NCI-H69 (cell line): ENCODE measurements around the gene ARHGAP28.
A peak's percentile ranks its signal among the peaks of the same experiment; 100 is the strongest.
"Not testable (repeated sequence)": the region's sequence is repeated elsewhere in the genome, so short reads cannot be mapped to it uniquely, and the experiment has no call there.

ENCODE experiments used
- DNase-seq: peaks from one replicate; lab custom pipeline; 2025; lab: John Stamatoyannopoulos, UW

Gene ARHGAP28

DNA sequence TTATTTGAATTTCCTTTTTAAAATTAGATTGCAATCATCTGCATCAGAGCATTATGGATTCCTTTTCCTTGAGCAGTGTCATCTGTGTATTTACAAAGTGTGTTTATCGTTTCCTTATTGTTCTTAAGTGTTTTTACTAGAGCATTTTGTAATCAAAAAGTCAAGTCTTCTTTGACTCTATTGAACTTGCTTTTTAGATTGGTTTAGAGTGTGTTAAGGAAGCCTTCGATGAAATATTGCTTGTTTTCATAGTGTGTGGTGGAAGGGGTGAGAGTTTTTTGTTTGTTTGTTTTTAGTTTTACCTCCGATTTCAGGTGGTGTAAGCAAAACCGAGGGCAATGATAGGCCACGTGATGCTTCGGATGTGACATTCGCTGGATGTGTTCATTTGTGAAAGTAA lies 45.7 kb downstream of the ARHGAP28 start:
- no peak for DNase-seq

DNA sequence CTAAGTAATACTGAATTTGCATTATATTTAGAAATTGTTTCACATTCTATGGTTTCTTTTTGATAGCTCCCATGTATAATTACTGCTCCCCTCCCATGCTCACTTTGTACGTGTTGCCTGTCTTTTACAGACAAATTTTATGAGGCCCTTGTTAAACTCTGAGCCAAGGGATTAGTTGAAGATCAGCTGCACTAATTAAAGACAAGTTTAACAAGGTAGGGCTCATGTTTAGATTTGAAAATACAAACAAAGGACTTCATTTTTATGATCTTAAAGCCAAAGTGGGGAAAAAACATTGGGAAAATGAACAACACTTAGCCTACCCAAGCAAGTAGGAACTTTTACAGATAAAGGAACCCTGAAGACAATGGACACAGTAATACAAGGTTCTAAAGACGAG lies 46.2 kb downstream of the ARHGAP28 start:
- no peak for DNase-seq

DNA sequence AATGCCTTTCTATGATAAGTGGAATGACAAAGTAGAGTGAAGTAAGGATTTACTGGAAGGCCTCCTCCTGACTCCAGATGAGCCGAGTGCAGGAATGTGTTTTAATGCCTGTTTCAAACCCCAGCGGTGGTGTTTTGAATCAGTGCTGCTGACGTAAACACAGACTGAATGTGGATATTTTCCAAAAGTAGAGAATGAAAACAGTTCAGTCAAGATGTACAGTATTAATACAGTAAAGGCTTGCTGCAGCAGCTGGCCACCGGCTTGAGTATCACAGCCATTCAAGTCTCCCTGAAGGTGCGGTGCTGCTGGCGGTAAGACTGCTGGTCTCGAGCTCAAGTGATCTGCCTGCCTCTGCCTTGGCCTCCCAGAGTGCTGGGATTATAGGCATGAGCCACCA lies 46.7 kb downstream of the ARHGAP28 start:
- no peak for DNase-seq

DNA sequence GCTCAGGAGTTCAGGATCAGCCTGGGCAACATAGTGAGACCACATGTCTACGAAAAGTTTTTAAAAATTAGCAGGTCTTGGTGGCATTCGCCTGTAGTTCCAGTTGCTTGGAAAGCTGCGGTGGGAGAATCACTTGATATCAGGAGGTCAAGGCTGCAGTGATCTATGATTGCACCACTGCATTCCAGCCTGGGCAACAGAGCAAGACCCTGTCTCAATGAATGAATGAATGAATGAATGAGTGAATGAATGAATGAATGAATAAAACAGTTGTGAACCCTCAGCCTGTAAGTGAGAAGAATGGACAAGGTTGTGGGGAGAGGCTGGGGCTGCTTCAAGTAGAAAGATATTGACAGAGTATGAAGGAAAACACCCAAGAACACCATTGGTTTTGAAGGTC lies 48.0 kb downstream of the ARHGAP28 start:
- no peak for DNase-seq

DNA sequence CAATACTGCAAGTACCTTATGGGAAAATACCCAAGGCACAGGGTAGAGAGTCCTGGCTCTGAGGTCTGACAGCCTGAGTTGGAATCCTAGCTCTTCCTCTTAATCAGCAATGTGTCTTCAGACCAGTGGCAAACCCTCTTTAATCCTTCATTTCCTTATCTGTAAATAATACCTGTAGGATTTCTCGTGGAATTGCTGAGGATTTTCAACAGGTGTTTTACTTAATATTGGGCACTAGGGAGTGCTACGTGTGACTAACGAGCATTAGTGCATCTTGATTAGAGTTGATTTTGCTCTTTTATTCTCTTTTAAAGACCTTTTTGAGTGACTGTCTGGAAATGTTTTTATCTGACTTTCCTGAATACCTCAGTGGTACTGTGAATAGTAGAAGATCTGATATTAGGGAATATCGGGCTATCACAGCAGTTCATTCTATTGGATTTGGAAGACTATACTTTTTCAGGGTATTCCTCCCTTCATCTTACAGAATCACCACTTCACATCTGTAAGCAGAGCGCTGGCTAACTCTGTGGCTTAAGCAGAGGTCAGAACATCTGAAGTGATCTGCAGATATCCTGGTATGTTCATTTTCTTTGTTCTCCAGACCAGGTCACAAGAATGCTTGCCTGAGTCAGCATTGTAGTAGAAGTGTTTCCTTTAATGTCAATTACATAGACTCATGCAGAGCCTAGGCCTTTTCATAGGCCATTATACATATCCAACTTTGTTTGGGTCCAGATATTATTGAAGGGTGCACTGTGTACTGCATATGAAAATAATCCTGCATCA lies 49.1 kb downstream of the ARHGAP28 start:
- DNase-seq, result no peak

DNA sequence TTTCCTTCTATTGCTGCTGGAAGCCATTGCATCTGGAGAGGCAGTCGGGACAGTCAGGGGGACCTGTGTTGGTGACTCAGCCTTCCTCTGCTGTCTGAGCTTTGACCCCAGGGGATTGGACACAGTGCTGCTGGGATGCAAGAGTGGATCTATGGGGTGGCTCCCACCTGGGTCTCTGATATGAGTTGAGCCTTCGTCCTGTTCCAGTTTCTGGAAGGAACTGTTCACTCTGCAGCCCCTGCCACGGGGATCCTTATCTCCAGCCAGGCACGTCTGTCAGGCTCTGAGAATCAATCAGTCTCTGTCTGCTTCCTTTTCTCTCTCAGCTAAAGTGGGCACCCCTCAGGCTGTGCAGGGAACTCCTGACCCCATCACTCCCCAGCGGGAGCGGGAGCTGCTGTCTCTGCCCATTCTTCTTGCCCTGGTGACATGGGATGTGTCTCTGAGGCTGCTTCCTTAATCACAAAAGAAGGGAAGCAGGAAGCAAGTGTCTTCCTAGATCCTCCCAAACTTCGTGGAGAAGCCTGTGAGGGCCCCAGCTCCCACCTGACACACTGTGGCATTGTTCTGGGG lies 51.7 kb downstream of the ARHGAP28 start:
- peak; percentile 51 for DNase-seq

DNA sequence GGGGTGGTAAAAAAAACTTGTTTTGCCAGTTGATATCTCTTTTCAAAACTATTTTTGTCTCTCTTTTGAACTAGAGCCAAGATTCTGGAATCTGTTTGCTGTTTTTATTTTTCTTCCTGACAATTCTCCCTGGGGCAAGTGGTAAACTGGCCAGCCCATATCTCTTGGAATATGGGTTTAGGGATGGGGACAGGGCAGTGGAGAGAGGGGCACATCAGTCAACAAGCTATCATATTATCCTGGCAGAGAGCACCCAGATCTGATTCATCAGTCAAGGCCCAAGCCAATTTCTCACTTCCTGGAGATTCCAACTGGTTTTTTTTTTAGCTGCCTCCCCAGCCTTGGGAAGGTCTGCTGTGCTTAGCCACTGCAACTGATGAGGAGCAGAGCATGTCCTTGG lies 52.3 kb downstream of the ARHGAP28 start:
- peak; percentile 39 for DNase-seq

DNA sequence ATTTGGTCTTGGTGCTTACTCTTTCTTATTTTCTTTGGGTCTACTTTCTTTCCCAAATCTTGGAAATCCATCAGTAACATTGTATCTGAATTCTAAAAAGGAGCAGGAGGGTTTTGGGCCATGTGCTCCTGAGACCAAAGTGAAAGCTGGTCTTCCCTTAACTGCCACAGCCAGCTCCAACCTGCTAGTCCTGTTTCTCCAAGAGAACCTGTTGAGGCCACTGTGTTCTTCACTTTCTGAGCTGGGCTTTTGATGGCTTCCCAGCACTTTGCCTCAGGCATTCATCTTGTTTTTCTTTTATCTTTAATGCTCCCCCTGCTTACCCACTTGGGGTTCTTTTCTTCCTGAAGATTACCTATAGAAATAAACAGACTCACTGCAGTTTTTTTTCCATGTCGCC lies 53.3 kb downstream of the ARHGAP28 start:
- DNase-seq, result no peak

DNA sequence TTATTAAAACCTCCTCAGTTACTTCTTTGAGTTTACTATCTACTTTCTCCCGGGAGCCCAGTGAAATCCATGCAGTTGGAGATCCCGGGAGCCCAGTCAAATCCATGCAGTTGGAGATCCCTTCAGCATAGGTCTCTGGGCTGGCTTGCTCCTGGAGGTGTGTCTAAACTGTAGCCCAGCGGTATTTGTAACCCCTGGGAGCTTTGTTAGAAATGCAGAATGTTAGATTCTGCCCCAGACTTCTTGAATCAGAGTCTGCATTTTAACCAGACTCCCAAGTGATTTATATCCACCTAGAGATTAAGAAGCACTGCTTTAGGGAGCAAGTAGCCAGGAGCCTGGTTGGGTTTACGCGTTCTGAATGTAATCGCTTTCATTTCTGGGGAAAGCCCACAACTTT lies 54.5 kb downstream of the ARHGAP28 start:
- no peak for DNase-seq

DNA sequence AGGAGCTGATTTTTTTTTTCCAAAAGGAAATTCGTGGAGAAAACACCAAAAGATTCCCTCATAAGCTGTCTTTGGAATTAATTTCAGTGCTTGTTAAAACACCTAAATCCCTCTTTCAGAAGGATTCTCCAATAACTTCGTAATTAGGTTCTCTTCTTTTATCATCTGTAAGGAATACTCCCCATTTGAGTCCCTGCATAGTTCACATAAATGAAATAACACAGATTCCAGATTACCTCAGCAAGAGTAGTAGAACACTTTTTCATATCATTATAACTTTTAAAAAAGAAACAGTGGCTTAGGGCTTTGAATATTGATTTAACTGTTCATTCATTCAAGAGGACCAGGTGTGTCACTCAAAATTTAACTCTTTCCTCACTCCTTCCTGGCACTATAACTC lies 55.5 kb downstream of the ARHGAP28 start:
- no peak for DNase-seq

DNA sequence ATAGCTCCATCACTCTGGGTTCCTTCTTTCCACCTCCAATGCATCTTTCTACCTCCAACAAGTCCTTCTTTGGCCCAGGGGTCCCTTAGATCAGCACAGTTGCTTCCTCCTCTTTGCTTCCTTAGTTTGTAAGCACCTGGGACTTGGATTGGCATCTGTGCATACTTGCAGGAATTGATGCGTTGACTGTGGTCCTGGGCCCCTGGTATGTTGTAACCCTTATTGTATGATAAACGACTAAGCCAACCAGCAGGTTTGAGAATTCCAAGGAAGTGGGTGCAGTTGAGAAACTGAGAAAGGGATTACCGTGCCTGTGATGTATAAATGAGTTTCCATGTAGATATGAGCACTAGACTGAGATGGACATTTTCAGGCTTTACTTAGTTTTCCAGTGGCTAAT lies 55.9 kb downstream of the ARHGAP28 start:
- DNase-seq, result no peak

DNA sequence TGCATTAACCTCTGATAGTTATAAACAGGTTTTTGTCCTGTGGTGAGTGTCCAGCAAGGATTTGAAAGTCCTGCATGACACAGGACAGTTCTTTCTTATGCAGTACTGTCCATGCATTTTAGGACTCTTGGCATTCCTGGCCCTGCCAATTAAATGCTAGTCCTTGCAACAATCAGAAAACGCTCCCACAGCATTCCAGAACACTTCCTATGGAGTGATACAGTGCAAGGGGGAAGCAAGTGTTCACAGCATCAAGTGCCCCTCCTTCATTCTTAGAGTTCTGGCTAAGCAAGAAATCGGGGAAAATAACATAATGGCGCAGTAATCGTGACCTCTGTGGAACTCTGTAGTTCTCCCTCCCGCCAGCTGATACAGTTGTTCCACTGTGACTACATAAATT lies 62.9 kb downstream of the ARHGAP28 start:
- DNase-seq, result no peak

DNA sequence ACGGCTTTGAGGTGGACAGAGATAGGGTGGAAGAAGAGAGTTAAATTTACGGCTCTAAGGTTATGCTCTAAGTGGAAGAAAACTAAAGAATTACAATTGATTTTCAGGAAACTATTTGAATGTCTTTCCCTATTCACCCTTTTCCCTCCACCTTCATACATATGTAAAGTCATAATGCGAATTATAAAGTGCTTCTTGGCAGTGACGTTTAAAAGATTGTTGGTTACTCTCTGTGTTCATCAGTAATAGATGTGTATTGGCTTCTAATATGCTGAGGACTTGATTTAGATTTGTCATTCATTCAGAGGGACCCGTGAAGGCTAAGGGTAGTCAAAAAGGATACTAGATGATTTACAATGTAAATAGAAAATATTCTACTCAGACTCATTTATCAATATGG lies 63.9 kb downstream of the ARHGAP28 start:
- no peak for DNase-seq

DNA sequence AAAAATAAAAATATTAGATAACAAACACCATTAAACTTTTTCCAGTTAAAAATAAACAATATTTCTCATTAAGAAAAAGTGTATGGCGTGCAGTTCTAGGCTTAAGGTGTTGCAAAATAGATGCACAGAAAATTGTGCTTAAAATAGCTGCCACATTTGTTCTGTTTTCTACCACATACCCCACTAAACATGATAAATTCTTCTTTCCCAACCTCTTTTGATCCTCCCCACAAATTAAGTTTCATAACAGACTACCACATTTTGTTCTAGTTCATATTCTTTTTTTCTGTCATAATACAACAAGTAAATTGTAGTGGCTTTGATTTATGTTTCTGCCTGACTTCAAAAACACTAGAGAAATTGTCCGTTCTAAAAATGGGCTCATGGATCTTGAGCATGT lies 64.5 kb downstream of the ARHGAP28 start:
- no peak for DNase-seq

DNA sequence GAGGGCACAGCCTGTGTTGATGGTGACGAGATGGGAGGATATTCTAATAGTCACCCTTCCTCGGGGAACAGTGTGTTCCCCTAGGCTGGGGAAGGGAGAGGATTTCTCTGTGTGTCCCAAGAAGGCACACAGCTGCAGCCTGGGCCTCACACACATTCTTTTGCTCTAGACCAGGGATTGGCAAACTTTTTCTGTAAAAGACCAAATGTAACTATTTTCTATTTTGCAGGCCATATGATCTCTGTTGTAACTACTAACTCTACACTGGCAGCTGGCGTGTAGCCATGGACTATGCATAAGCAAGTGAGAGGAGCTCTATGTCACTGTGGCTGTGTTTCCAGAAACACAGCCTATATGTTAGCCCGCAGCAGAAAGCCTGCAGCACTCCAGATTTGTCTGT lies 65.8 kb downstream of the ARHGAP28 start:
- DNase-seq, result no peak

DNA sequence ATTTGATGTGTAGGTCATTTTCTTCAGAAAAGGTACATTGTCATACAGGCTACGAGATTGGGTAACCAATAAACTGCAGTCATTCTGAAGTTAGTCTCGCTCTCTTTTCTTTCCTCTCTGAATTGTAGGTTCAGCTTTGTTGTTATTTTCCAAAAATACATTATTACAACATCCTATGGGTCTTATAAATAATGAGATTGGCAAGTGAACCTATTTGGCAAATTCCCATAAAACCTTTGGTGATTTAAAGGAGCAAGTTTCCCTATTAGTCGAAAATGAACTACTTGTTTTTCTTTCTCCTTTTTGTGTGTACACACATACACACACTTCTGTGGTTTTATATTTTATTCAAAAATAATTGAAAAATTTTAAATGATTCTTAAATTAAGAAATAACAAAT lies 67.0 kb downstream of the ARHGAP28 start:
- no peak for DNase-seq

DNA sequence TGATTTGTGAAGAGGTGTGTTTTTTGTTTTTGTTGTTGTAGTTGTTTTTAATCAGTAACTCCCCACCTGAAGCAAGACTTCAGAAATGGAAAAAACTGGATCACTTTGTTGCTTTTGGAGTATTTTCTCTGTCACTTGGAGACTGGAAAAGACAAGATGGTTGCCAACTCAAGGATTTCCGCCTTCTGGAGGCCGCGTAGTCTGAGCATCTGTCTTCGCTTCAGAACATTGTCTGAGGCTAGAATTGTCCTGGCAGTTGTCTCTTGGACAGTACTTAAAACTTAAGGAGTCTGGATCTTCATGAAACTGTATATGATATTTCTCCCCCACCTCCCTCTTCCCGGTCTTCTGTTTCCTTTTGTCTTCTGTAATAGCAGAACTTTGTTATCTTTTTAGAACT lies 67.7 kb downstream of the ARHGAP28 start:
- no peak for DNase-seq

DNA sequence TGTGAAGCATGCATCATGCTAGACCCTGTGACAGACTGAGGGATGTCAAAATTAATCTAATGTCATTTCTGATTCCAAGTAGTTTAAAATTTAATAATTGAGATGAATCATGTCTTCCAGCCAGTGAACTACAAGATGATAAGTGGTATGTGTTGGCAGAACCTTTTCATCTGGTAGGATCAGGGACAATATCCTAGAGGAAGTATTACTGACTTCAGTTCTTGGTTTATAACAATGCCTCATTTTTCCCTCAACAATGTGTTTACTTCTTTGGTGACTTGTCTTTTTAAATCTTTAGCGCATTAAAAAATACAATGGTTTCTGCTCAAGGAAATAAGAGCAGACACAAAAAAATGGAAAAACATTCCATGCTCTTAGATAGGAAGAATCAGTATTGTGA lies 69.4 kb downstream of the ARHGAP28 start:
- DNase-seq, result no peak

DNA sequence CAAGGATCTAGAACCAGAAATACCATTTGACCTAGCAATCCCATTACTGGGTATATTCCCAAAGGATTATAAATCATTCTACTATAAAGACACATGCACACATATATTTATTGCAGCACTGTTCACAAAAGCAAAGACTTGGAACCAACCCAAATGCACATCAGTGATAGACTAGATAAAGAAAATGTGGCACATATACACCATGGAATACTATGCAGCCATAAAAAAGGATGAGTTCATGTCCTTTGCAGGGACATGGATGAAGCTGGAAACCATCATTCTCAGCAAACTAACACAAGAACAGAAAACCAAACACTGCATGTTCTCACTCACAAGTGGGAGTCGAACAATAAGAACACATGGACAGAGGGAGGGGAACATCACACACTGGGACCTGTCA lies 70.8 kb downstream of the ARHGAP28 start:
- DNase-seq, result not testable (repeated sequence)

DNA sequence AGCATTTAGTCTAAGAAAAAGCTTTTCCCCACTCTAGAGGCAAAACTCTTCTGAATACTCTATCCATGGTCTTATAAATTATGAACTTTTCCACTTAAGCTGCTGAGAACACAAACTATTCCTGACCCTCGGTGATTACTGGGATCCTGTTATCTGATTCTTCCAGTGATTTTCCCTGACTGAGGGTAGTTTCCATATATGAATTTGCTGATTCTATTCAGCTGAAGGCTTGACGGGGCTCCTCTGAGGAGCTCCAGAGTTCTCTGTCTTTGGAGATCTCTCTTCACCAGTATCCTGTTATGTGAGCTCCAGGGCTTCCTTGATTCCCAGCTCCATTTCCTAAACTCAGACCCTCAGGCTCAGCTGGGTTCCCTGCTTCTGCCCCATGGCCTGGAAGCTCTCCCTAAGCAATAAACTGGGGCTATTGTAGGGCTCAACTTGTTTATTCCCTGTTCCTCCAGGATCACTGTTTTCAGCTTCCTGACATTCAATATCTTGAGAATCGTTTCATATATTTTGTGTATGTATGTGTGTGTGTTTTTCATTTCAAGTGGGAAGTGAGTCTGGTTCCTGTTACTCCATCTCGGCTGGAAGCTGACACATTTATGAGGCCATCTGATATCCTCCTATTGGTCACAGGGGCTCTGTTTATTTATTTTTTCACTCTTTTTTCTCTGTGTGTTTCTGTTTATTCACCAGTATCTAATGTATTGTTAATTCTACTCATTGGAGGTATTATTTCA lies 78.2 kb downstream of the ARHGAP28 start:
- peak; percentile 61 for DNase-seq

DNA sequence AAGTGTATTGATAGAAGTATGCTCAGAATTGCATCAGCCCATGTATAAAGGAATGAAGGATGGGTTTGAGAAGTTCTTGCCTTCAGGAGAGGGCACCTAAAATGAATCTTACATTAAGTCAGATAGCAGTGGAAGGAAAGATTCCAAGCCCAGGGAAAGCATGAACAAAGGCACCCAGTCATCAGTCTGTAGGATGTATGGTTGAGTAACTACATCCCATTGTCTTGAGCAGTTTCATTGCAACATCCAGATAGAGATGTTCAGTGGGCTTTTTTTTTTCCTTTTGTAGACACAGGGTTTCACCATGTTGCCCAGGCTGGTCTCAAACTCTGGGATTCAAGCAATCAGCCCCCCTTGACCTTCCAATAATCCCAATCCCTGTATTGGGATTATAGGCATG lies 80.7 kb downstream of the ARHGAP28 start:
- DNase-seq, result no peak

DNA sequence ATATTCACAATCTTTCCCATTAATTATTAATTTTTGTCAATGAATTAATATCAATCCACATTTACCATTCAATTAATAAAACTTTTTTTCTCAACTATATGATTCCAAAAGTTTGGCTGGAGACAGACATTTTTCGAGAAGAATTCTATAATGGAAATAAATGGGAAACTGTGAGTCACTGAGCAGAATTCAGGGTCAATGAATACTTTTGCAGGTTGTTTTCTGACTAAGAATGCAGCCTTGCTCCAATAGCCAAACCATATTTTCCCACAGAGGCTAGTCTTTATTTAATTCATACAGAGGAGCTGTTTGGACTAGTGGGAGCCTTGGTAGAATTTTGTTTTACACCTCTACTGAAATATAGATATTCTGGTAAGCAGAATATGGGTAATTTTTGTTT lies 82.3 kb downstream of the ARHGAP28 start:
- DNase-seq, result no peak

DNA sequence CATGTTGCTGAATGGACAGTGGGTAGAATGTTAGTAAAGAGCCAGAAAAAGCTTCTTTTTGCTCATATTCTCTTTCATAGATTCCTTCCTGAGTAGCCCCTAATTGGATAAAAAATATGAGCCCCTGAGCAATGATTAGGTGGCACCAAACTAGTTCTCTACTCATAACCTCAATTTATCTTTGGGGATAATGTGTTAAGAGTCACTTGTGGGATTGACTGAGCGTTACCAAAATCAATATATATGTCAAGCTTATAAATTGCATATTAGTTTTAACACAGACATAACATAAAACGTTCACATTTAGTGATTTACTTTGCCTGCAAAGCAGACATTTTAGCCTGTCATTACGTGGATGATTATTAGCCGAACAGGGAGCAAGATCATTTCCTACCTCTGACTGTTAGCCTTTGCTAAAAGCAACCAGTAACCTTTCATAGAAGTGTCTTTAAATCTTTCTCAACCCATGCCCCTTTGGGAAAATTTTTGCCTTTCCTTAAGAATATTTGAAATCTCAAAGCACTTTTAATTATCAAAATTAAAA lies 85.4 kb downstream of the ARHGAP28 start:
- no peak for DNase-seq
